ENCODE data around the gene ANKRD22.

- TF ChIP-seq CTCF (conservative IDR thresholded peaks at IDR 0.05 in 1 of 2, IDR thresholded peaks at IDR 0.05 in 1 of 2; ENCODE audit: extremely low read depth in 1 of 2, insufficient read depth in 1 of 2, low read depth in 1 of 2, low read length in 2 of 2), result no peak
- TF ChIP-seq EZH2 (IDR thresholded peaks at IDR 0.05; ENCODE audit: borderline replicate concordance, low read length), result no peak
These were observed 64.2 kb downstream of the ANKRD22 start for GRCh38 chr10:88787463-88787862.

Data from mammary epithelial cell (primary cell).